Thoracic aorta (tissue), 2 donors: ENCODE results near the gene C2CD2L. TPM values are rescaled to one million over a fixed set of nuclear protein-coding genes. Genes with fewer than 3 reads are reported as not detected.
"Not testable (repeated sequence)": the region's sequence is repeated elsewhere in the genome, so short reads cannot be mapped to it uniquely, and the experiment has no call there.

ENCODE experiments used
- ATAC-seq: fragments of 150-250 bp; one replicate; pipeline ENCODE4 v1.8.0; 2017; ENCODE audit warnings: low read depth; ENCODE audit not compliant: insufficient number of reproducible peaks, low FRiP score
- DNase-seq: peaks from one replicate; pipeline ENCODE4 v3.0.0-alpha.2; 2020; ENCODE audit warnings: low spot score
- H3K27ac ChIP-seq, 2 donors: fragments of 200-600 bp; sonication (generic); 1 replicate in 1 of 2; 2 replicates in 1 of 2; pipeline ENCODE4 v1.5.1; 2016; ENCODE audit warnings: mild to moderate bottlenecking in 2 of 2, moderate library complexity in 2 of 2
- H3K27me3 ChIP-seq: fragments of 200-600 bp; sonication (generic); replicated peaks from 2 replicates; pipeline ENCODE4 v1.6.0; 2016; ENCODE audit warnings: mild to moderate bottlenecking; ENCODE audit not compliant: insufficient read depth
- H3K36me3 ChIP-seq: fragments of 200-600 bp; sonication (generic); one replicate; pipeline ENCODE4 v1.5.1; 2016
- H3K4me1 ChIP-seq, 2 donors: fragments of 200-600 bp; sonication (generic); 1 replicate in 1 of 2; 2 replicates in 1 of 2; pipeline versions ENCODE4 v1.5.1 to v1.6.0; 2016; ENCODE audit warnings: low read depth in 2 of 2, mild to moderate bottlenecking in 1 of 2; ENCODE audit not compliant: control insufficient read depth in 1 of 2
- H3K4me3 ChIP-seq: fragments of 200-600 bp; sonication (generic); 2 replicates; pipeline ENCODE4 v1.5.1; 2016; ENCODE audit warnings: mild to moderate bottlenecking
- H3K9me3 ChIP-seq: fragments of 200-600 bp; sonication (generic); 2 replicates; pipeline ENCODE4 v1.5.1; 2016
- total RNA-seq, 2 donors: library from RNA; depleted of rRNA; stranded (reverse); fragments of >200 nt; gene quantifications; one replicate each; pipeline versions ENCODE4 v1.1.0 to v1.2.3, GENCODE V29; 2016
- TF ChIP-seq, protein P1 (sequence below): fragments of 200-600 bp; sonication (generic); IDR thresholded peaks from one replicate; pipeline ENCODE4 v1.5.1; 2019; ENCODE audit warnings: antibody characterized with exemption

Gene C2CD2L
- total RNA-seq, 2 donors from 2014 or later, result 10.0 to 13.4 TPM

DNA sequence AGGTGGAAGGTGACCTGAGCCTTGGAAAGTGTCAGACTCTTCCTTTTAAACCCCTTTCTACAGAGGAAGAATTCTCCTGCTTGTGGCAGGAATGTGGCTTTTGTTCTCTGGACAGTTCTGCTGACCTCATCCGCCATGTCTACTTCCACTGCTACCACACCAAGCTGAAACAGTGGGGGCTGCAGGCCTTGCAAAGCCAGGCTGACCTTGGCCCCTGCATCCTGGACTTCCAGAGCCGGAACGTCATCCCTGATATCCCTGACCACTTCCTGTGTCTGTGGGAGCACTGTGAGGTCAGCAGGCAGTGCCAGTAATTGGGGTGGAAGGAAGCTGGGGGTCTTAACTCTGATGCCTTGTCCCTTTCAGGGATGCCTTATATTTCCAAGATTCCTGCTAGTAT, 23.5 kb downstream of the C2CD2L start:
- TF ChIP-seq, protein P1, sequence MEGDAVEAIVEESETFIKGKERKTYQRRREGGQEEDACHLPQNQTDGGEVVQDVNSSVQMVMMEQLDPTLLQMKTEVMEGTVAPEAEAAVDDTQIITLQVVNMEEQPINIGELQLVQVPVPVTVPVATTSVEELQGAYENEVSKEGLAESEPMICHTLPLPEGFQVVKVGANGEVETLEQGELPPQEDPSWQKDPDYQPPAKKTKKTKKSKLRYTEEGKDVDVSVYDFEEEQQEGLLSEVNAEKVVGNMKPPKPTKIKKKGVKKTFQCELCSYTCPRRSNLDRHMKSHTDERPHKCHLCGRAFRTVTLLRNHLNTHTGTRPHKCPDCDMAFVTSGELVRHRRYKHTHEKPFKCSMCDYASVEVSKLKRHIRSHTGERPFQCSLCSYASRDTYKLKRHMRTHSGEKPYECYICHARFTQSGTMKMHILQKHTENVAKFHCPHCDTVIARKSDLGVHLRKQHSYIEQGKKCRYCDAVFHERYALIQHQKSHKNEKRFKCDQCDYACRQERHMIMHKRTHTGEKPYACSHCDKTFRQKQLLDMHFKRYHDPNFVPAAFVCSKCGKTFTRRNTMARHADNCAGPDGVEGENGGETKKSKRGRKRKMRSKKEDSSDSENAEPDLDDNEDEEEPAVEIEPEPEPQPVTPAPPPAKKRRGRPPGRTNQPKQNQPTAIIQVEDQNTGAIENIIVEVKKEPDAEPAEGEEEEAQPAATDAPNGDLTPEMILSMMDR, result no peak
- Histone ChIP-seq H3K27ac (no peak overlapping the region), H3K27me3 (no peaks in the 10 kb centered on the region), H3K4me1 (no peaks in the 10 kb centered on the region), H3K4me3 (no peak overlapping the region), H3K9me3 (no peaks in the 10 kb centered on the region), H3K36me3 (peaks cover 46% of the 10 kb centered on the region)
- DNase-seq (no peak), ATAC-seq (no peak)

DNA sequence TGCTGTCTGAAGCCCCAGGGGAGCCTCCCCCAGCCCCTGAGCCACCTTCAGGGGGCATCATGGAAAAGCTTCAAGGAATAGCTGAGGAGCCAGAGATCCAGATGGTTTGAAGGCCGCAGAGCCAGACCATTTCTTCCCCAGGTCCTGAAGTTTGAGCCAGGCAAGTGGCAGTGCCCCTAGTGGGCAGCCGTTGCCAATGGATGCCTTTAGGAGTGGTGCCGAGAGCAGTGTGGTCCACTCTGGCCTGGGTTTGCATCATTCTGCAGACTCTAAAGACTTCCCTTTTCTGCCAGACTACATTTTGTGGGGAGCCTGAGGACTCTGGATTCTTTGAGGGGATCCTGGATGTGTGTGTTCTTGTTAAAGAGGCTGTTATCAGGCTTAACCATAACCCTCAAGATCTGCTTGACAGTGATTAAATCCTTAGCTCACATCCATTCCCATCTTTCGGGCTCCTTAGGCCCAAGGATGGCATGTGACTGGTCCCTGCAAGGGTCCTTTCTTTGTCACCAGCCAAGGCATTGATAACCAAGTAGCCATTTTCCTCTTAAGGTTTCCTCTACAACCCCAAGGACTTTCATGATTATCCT, 27.3 kb downstream of the C2CD2L start:
- TF ChIP-seq, protein P1, result peak; percentile 33
- Histone ChIP-seq H3K4me3 (no peak overlapping the region), H3K36me3 (peaks cover 40% of the 10 kb centered on the region), H3K27ac (no peak overlapping the region), H3K27me3 (no peaks in the 10 kb centered on the region), H3K9me3 (no peaks in the 10 kb centered on the region), H3K4me1 (no peaks in the 10 kb centered on the region)
- no peak for ATAC-seq
- DNase-seq, result no peak

DNA sequence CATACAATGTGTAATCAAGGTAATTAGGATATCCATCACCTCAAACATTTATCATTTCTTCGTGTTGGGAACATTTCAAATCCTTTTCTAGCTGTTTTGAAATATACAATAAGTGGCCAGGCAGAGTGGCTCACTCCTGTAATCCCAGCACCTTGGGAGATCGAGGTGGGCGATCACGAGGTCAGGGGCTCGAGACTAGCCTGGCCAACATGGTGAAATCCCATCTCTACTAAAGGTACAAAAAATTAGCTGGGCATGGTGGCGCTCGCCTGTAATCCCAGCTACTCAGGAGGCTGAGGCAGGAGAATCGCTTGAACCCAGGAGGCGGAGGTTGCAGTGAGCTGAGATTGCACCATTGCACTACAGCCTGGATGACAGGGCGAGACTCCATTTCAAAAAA, 32.1 kb downstream of the C2CD2L start:
- H3K9me3 ChIP-seq, H3K27ac ChIP-seq, H3K4me1 ChIP-seq, H3K27me3 ChIP-seq, H3K36me3 ChIP-seq, DNase-seq, H3K4me3 ChIP-seq, ATAC-seq: not testable (repeated sequence)

DNA sequence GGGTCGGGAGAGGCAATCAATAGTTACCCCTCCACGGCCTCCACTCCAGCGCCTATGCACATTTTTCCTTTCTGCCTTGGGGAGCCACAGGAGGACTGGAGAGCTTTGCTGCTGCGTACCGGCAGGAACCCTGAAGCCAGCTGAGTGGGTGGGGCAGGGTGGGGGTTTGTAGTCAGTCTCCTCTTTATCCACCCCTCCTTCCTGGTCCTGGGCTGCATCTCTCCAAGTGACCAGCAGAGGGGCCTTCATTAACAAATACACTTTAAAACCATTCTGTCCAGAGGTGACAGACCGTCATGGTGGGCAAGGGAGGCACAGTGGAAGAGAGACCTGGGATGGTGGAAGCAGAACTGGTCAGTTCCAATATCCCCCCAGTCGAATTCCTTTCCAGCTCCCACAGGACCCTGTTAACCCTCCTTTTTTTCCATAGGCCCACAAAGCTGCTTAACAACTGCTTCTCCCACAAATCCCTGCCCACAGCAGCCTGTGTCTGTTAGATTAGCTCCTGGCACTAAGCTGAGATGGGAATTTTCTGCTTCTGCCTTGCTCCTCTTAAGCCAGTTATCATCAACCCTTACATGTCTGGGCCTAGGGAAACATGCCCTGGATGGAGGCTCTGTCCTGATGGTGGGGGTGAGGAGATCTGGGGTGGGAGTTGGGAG, 37.8 kb downstream of the C2CD2L start:
- Histone ChIP-seq H3K36me3 (no peaks in the 10 kb centered on the region), H3K4me3 (no peak overlapping the region), H3K4me1 (peaks cover 3 to 16% of the 10 kb centered on the region in 2 donors), H3K27me3 (no peaks in the 10 kb centered on the region), H3K9me3 (no peaks in the 10 kb centered on the region), H3K27ac (no peak overlapping the region)
- DNase-seq, result no peak
- TF ChIP-seq, protein P1, result peak; percentile 81
- ATAC-seq, result peak; percentile 46

DNA sequence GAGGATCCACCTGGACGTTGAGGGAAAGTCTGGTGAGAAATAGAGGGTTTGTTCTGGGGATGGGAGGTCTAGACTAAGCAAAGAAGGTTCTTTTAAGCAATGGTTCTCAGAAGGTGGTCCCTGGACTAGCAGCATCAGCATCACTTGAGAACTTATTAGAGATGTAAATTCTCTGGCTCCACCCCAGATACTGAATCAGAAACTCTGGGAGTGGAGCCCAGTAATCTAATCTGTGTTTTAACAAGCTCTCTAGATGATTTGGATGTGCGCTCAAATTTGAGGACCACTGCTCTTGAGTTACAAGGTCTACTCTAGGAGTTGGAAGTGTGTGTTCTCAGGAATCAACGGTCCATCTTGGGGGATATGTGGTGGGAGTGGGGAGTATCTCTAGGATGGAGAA, 38.4 kb downstream of the C2CD2L start:
- no peak for DNase-seq
- no peaks in the 10 kb centered on the region for H3K9me3 ChIP-seq
- H3K36me3 ChIP-seq, result no peaks in the 10 kb centered on the region
- no peak for ATAC-seq
- TF ChIP-seq, protein P1, result no peak
- no peaks in the 10 kb centered on the region for H3K27me3 ChIP-seq
- peaks cover 3 to 17% of the 10 kb centered on the region in 2 donors for H3K4me1 ChIP-seq
- no peak overlapping the region for H3K27ac ChIP-seq
- no peak overlapping the region for H3K4me3 ChIP-seq
